ENCODE results near the gene CERS2. TPM values are rescaled to one million over a fixed set of nuclear protein-coding genes. Genes with fewer than 3 reads are reported as not detected.

CERS2 gene
- total RNA-seq, 4 donors from 2014 or later: 28.8 to 50.1 (median 41.3) TPM

DNA sequence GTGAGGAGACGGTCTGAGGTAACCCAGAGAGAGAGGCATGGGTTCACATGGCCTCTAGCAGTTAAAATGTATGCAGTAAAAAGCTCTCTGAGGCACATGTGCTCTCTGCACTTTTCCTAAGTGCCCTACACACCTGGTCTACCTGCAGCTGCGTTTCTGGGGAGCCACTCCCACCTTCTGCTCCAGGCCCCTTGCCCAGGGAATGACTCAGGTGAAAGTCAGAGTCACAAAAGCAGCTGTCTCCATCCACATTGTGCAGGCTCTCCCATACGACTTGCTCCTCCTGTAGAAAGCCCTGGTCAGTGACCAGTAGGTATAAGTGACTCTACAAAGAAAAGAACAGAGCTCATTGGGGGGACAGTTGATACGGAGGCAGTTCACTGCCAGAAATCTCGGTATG is 23.3 kb upstream of the CERS2 start:
- 37 to 53% methylated on average over 5 of the region's 5 CpGs for WGBS, 2 donors
- intact Hi-C loops (cut with DNase I; ENCODE audit: low total_unique reads): loop anchor here (10.0 kb wide), 2 partner anchors 443 to 513 kb away; partner anchors contain the start of gene TARS2

GRCh38 chr1:150997126-150997872 is 22.7 kb upstream of the CERS2 start:
- TF ChIP-seq, protein P1, sequence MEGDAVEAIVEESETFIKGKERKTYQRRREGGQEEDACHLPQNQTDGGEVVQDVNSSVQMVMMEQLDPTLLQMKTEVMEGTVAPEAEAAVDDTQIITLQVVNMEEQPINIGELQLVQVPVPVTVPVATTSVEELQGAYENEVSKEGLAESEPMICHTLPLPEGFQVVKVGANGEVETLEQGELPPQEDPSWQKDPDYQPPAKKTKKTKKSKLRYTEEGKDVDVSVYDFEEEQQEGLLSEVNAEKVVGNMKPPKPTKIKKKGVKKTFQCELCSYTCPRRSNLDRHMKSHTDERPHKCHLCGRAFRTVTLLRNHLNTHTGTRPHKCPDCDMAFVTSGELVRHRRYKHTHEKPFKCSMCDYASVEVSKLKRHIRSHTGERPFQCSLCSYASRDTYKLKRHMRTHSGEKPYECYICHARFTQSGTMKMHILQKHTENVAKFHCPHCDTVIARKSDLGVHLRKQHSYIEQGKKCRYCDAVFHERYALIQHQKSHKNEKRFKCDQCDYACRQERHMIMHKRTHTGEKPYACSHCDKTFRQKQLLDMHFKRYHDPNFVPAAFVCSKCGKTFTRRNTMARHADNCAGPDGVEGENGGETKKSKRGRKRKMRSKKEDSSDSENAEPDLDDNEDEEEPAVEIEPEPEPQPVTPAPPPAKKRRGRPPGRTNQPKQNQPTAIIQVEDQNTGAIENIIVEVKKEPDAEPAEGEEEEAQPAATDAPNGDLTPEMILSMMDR (IDR thresholded peaks at IDR 0.05): no peak
- no peak for TF ChIP-seq POLR2A (IDR thresholded peaks at IDR 0.05)
- WGBS, 2 donors: 81 to 87% methylated on average over 20 of the region's 20 CpGs
- DNase-seq (ENCODE audit: low spot score in 2 of 2): no peak
- no peak overlapping the region for H3K4me3 ChIP-seq (ENCODE audit: low read depth, poor library complexity, severe bottlenecking)
- intact Hi-C loops (cut with DNase I; ENCODE audit: low total_unique reads): loop anchor here (10.0 kb wide), 2 partner anchors 442 to 512 kb away; partner anchors contain the start of gene TARS2

More for the DNA sequence above, 23.3 kb upstream of the CERS2 start:
- H3K4me3 ChIP-seq (ENCODE audit: low read depth, poor library complexity, severe bottlenecking): no peak overlapping the region
- no peak for DNase-seq (ENCODE audit: low spot score in 2 of 2)
- TF ChIP-seq POLR2A (IDR thresholded peaks at IDR 0.05): no peak
- TF ChIP-seq, protein P1 (IDR thresholded peaks at IDR 0.05): no peak

DNA sequence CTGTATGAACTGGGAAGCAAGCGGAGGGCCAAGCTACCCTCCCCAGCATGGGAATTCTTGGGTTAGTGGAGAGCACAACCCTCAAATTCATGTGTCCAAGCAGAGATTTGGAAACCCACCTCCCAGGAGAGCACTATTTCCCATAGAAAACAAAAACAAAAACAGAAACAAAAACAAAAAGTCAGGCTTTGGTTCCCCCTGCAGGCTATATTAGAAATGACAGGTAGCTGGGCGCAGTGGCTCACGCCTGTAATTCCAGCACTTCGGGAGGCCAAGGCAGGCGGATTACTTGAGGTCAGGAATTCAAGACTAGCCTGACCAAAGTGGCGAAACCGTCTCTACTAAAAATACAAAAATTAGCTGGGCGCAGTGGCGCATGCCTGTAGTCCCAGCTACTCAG is 21.3 kb upstream of the CERS2 start:
- DNase-seq (ENCODE audit: low spot score in 2 of 2): peak; percentile 65 to 92
- intact Hi-C loops (cut with DNase I; ENCODE audit: low total_unique reads): loop anchor here (10.0 kb wide), 2 partner anchors 441 to 511 kb away; partner anchors contain the start of gene TARS2
- TF ChIP-seq, protein P1 (IDR thresholded peaks at IDR 0.05): peak in 1 of 3 donors; percentile 97
- no peak for TF ChIP-seq POLR2A (IDR thresholded peaks at IDR 0.05)
- H3K4me3 ChIP-seq (ENCODE audit: low read depth, poor library complexity, severe bottlenecking): no peak overlapping the region
- WGBS, 2 donors: 19 to 30% methylated on average over 9 of the region's 9 CpGs

GRCh38 chr1:150995460-150995859 is 20.8 kb upstream of the CERS2 start:
- 17 to 38% methylated on average over 4 of the region's 4 CpGs for WGBS, 2 donors
- no peak overlapping the region for H3K4me3 ChIP-seq (ENCODE audit: low read depth, poor library complexity, severe bottlenecking)
- TF ChIP-seq POLR2A (IDR thresholded peaks at IDR 0.05): no peak
- TF ChIP-seq, protein P1 (IDR thresholded peaks at IDR 0.05): no peak
- DNase-seq (ENCODE audit: low spot score in 2 of 2): no peak
- intact Hi-C loops (cut with DNase I; ENCODE audit: low total_unique reads): loop anchor here (10.0 kb wide), 2 partner anchors 441 to 511 kb away; partner anchors contain the start of gene TARS2

GRCh38 chr1:150994248-150994647 is 19.6 kb upstream of the CERS2 start:
- intact Hi-C loops (cut with DNase I; ENCODE audit: low total_unique reads): loop anchor here (10.0 kb wide), 2 partner anchors 439 to 509 kb away; partner anchors contain the start of gene TARS2
- DNase-seq (ENCODE audit: low spot score in 2 of 2): no peak
- H3K4me3 ChIP-seq (ENCODE audit: low read depth, poor library complexity, severe bottlenecking): no peak overlapping the region
- WGBS, 2 donors: 79 to 87% methylated on average over 3 of the region's 3 CpGs
- TF ChIP-seq, protein P1 (IDR thresholded peaks at IDR 0.05): no peak
- TF ChIP-seq POLR2A (IDR thresholded peaks at IDR 0.05): no peak

Data from lower leg skin (tissue), 4 donors.